ENCODE results near the gene DTHD1. TPM values are rescaled to one million over a fixed set of nuclear protein-coding genes. Genes with fewer than 3 reads are reported as not detected.

Gene DTHD1
- total RNA-seq, 1 donor from 2014 or later = not detected

DNA sequence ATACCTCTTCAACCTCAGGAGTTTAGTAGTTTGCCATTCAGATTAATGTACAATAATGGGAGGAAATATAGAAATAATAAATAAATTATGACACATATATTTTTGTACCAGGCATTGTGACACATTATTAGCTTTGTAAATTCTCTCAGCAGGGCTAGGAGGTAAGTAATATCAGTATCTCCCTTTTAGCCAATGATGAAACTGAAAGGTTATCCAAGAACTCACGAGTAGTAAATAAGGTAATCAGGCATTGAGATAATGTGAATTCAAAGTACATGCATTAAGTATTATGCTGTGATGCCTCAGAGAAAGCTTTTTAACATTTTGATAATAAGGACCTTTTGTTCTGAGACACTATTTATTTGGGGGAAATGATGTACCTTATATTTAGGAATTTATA, 31.8 kb upstream of the DTHD1 start:
- H3K4me2 ChIP-seq (ENCODE audit: low read length) = no peak overlapping the region
- Mint-ChIP-seq H3K27me3 (ENCODE audit: low read depth, unreplicated experiment) (no peaks in the 10 kb centered on the region), H3K9me3 (ENCODE audit: unreplicated experiment) (no peaks in the 10 kb centered on the region), H3K4me3 (ENCODE audit: unreplicated experiment) (no peak overlapping the region), H3K36me3 (ENCODE audit: low read depth, unreplicated experiment) (no peaks in the 10 kb centered on the region), H3K4me1 (ENCODE audit: low read depth, unreplicated experiment) (peaks cover 5% of the 10 kb centered on the region), H3K27ac (ENCODE audit: unreplicated experiment) (no peak overlapping the region)
- TF ChIP-seq, protein P1, sequence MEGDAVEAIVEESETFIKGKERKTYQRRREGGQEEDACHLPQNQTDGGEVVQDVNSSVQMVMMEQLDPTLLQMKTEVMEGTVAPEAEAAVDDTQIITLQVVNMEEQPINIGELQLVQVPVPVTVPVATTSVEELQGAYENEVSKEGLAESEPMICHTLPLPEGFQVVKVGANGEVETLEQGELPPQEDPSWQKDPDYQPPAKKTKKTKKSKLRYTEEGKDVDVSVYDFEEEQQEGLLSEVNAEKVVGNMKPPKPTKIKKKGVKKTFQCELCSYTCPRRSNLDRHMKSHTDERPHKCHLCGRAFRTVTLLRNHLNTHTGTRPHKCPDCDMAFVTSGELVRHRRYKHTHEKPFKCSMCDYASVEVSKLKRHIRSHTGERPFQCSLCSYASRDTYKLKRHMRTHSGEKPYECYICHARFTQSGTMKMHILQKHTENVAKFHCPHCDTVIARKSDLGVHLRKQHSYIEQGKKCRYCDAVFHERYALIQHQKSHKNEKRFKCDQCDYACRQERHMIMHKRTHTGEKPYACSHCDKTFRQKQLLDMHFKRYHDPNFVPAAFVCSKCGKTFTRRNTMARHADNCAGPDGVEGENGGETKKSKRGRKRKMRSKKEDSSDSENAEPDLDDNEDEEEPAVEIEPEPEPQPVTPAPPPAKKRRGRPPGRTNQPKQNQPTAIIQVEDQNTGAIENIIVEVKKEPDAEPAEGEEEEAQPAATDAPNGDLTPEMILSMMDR (IDR thresholded peaks at IDR 0.05; ENCODE audit: insufficient read depth, low read depth, low read length) = no peak
- no peak for TF ChIP-seq EZH2 (IDR thresholded peaks at IDR 0.05; ENCODE audit: insufficient read depth, low read length)
- no peaks in the 10 kb centered on the region for H3K9me3 ChIP-seq (ENCODE audit: insufficient read depth, low read depth, low read length)
- H3K4me3 ChIP-seq (ENCODE audit: insufficient read depth, low read depth, low read length) = no peak overlapping the region
- H3K9ac ChIP-seq (ENCODE audit: low read length) = no peak overlapping the region
- no peaks in the 10 kb centered on the region for H3K36me3 ChIP-seq (ENCODE audit: insufficient read depth, low read length)
- no peaks in the 10 kb centered on the region for H3K27me3 ChIP-seq (ENCODE audit: insufficient read depth, low read length)
- H3K4me1 ChIP-seq (ENCODE audit: insufficient read depth, low read length) = peaks cover 3% of the 10 kb centered on the region
- H4K20me1 ChIP-seq (ENCODE audit: insufficient read depth, low read length) = no peaks in the 10 kb centered on the region
- H3K79me2 ChIP-seq (ENCODE audit: insufficient read depth, low read length) = no peaks in the 10 kb centered on the region
- no peak overlapping the region for H3K27ac ChIP-seq (ENCODE audit: low read depth, low read length)
- DNase-seq (ENCODE audit: low read depth) = no peak
- no peak for FAIRE-seq
- H2AFZ ChIP-seq (ENCODE audit: low read depth, low read length) = no peak overlapping the region

DNA sequence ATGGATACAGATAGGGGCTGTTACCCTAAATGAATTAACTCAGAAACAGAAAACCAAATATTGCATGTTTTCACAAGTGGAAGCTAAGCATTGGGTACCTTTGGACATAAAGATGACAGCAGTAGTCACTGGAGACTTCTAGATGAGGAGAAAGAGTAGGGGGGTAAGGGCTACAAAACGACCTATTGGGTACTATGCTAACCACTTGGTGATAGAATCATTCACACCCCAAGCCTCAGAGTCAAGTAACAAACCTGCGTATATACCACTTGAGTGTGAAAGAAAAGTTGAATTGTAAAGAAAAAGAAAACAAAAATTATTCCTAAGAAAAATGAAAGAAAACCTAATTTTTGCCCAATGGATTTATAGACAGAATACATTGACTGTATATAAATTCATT, 29.4 kb upstream of the DTHD1 start:
- no peak overlapping the region for H3K27ac Mint-ChIP-seq (ENCODE audit: unreplicated experiment)
- TF ChIP-seq, protein P1 (IDR thresholded peaks at IDR 0.05; ENCODE audit: insufficient read depth, low read depth, low read length) = no peak
- no peak for TF ChIP-seq EZH2 (IDR thresholded peaks at IDR 0.05; ENCODE audit: insufficient read depth, low read length)

DNA sequence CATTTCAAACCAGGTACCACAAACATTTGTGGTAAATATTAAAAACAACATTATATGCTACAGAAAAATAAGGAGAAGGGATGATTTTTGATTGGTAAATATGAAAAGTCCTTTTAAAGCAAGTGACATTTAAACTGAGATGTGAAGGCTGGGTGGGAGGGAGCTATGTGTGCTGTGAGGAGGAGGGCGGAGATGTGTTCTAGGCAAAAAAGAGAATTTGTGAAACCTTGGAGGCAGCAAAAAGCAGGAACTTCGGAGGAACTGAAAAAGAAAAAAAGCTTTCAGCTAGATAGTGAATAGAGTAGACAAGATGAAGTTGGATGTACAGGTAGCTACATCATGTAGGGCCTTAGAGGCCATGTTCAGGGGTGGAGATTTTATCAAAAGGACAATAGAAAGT, 27.0 kb upstream of the DTHD1 start:
- Histone ChIP-seq H3K4me1 (ENCODE audit: insufficient read depth, low read length) (no peaks in the 10 kb centered on the region), H2AFZ (ENCODE audit: low read depth, low read length) (no peak overlapping the region), H3K4me3 (ENCODE audit: insufficient read depth, low read depth, low read length) (no peak overlapping the region), H3K27me3 (ENCODE audit: insufficient read depth, low read length) (no peaks in the 10 kb centered on the region), H3K9ac (ENCODE audit: low read length) (no peak overlapping the region), H3K79me2 (ENCODE audit: insufficient read depth, low read length) (no peaks in the 10 kb centered on the region), H3K9me3 (ENCODE audit: insufficient read depth, low read depth, low read length) (no peaks in the 10 kb centered on the region), H3K36me3 (ENCODE audit: insufficient read depth, low read length) (no peaks in the 10 kb centered on the region), H3K27ac (ENCODE audit: low read depth, low read length) (no peak overlapping the region), H3K4me2 (ENCODE audit: low read length) (no peak overlapping the region), H4K20me1 (ENCODE audit: insufficient read depth, low read length) (no peaks in the 10 kb centered on the region)
- Mint-ChIP-seq H3K4me1 (ENCODE audit: low read depth, unreplicated experiment) (no peaks in the 10 kb centered on the region), H3K4me3 (ENCODE audit: unreplicated experiment) (no peak overlapping the region), H3K36me3 (ENCODE audit: low read depth, unreplicated experiment) (no peaks in the 10 kb centered on the region), H3K9me3 (ENCODE audit: unreplicated experiment) (no peaks in the 10 kb centered on the region), H3K27me3 (ENCODE audit: low read depth, unreplicated experiment) (no peaks in the 10 kb centered on the region), H3K27ac (ENCODE audit: unreplicated experiment) (no peak overlapping the region)
- TF ChIP-seq EZH2 (IDR thresholded peaks at IDR 0.05; ENCODE audit: insufficient read depth, low read length) = no peak
- TF ChIP-seq, protein P1 (IDR thresholded peaks at IDR 0.05; ENCODE audit: insufficient read depth, low read depth, low read length) = no peak
- FAIRE-seq (no peak), DNase-seq (ENCODE audit: low read depth) (no peak)

More for the DNA sequence above, 29.4 kb upstream of the DTHD1 start:
- no peak overlapping the region for H2AFZ ChIP-seq (ENCODE audit: low read depth, low read length)
- Mint-ChIP-seq H3K36me3 (ENCODE audit: low read depth, unreplicated experiment) (no peaks in the 10 kb centered on the region), H3K4me3 (ENCODE audit: unreplicated experiment) (no peak overlapping the region), H3K27me3 (ENCODE audit: low read depth, unreplicated experiment) (no peaks in the 10 kb centered on the region), H3K9me3 (ENCODE audit: unreplicated experiment) (no peaks in the 10 kb centered on the region), H3K4me1 (ENCODE audit: low read depth, unreplicated experiment) (no peaks in the 10 kb centered on the region)
- no peak overlapping the region for H3K4me3 ChIP-seq (ENCODE audit: insufficient read depth, low read depth, low read length)
- no peaks in the 10 kb centered on the region for H3K79me2 ChIP-seq (ENCODE audit: insufficient read depth, low read length)
- H3K9me3 ChIP-seq (ENCODE audit: insufficient read depth, low read depth, low read length) = no peaks in the 10 kb centered on the region
- no peaks in the 10 kb centered on the region for H3K36me3 ChIP-seq (ENCODE audit: insufficient read depth, low read length)
- no peak for FAIRE-seq
- H3K9ac ChIP-seq (ENCODE audit: low read length) = no peak overlapping the region
- H3K4me1 ChIP-seq (ENCODE audit: insufficient read depth, low read length) = no peaks in the 10 kb centered on the region
- DNase-seq (ENCODE audit: low read depth) = no peak
- no peak overlapping the region for H3K4me2 ChIP-seq (ENCODE audit: low read length)
- no peaks in the 10 kb centered on the region for H3K27me3 ChIP-seq (ENCODE audit: insufficient read depth, low read length)
- H3K27ac ChIP-seq (ENCODE audit: low read depth, low read length) = no peak overlapping the region
- no peaks in the 10 kb centered on the region for H4K20me1 ChIP-seq (ENCODE audit: insufficient read depth, low read length)

Measured in astrocyte (in vitro differentiated cells and primary cell).